ENCODE data around the gene HIRA. TPM values are rescaled to one million over a fixed set of nuclear protein-coding genes. Genes with fewer than 3 reads are reported as not detected.

HIRA gene
- total RNA-seq, 1 experiment from 2014 or later, result 23.8 TPM

GRCh38 chr22:19434829-19435580 lies 3.5 kb upstream of the HIRA start:
- no peaks in the 10 kb centered on the region for H3K9me3 ChIP-seq (ENCODE audit: control insufficient read depth, insufficient read depth, low read depth, low read length)
- BruUV-seq (replicated peaks), result no TSS peak
- DNase-seq (ENCODE audit: low read depth, low spot score) (no peak), ATAC-seq (no peak)
- H3K36me3 ChIP-seq (ENCODE audit: control insufficient read depth, insufficient read depth, low read length), result peaks cover 4% of the 10 kb centered on the region; the same call in 1 of the 2 replicates
- in situ Hi-C loops (cut with HindIII; ENCODE audit: low pct_unique_long_range_greater_than_20kb, low sequenced_read_pairs) (no loop called here), intact Hi-C loops (cut with micrococcal nuclease; ENCODE audit: unreplicated experiment) (no loop called here)
- no peak overlapping the region for H3K27ac ChIP-seq (ENCODE audit: low read length)
- CTCF ChIA-PET, result no interaction called here
- H3K27me3 ChIP-seq (ENCODE audit: control insufficient read depth, insufficient read depth, low read length), result no peaks in the 10 kb centered on the region
- POLR2A ChIA-PET, result no interaction called here
- TF ChIP-seq CTCF (IDR thresholded peaks at IDR 0.05) (no peak), REST (IDR thresholded peaks at IDR 0.05; ENCODE audit: insufficient read depth in 1 of 2, low read depth in 2 of 2, low read length in 1 of 2) (no peak), POLR2AphosphoS5 (IDR thresholded peaks at IDR 0.05; ENCODE audit: low read depth, low read length) (no peak), TCF7L2 (IDR thresholded peaks at IDR 0.05; ENCODE audit: low read depth, low read length) (no peak), SIN3A (IDR thresholded peaks at IDR 0.05; ENCODE audit: borderline replicate concordance, insufficient read depth, low read depth, low read length) (no peak)
- peaks cover 1% of the 10 kb centered on the region; the same call in 1 of the 2 replicates for H3K4me1 ChIP-seq (ENCODE audit: control insufficient read depth, insufficient read depth, low read length)
- no peak overlapping the region for H3K4me3 ChIP-seq (ENCODE audit: low read depth in 2 of 2, low read length in 2 of 2)

- TF ChIP-seq POLR2AphosphoS5 (IDR thresholded peaks at IDR 0.05; ENCODE audit: low read depth, low read length) (no peak), REST (IDR thresholded peaks at IDR 0.05; ENCODE audit: insufficient read depth in 1 of 2, low read depth in 2 of 2, low read length in 1 of 2) (no peak), CTCF (IDR thresholded peaks at IDR 0.05) (no peak), TCF7L2 (IDR thresholded peaks at IDR 0.05; ENCODE audit: low read depth, low read length) (no peak), SIN3A (IDR thresholded peaks at IDR 0.05; ENCODE audit: borderline replicate concordance, insufficient read depth, low read depth, low read length) (no peak)
- ATAC-seq (no peak), DNase-seq (ENCODE audit: low read depth, low spot score) (no peak)
- no peak overlapping the region for H3K4me3 ChIP-seq (ENCODE audit: low read depth in 2 of 2, low read length in 2 of 2)
- H3K27ac ChIP-seq (ENCODE audit: low read length), result no peak overlapping the region
- intact Hi-C loops (cut with micrococcal nuclease; ENCODE audit: unreplicated experiment), result no loop called here
- ChIA-PET CTCF (interaction anchor here (0.6 kb wide), 1 partner anchor 255 kb away, joined by 3 read pairs; no protein-coding TSS in a partner anchor), POLR2A (no interaction called here)
- in situ Hi-C loops (cut with HindIII; ENCODE audit: low pct_unique_long_range_greater_than_20kb, low sequenced_read_pairs), result no loop called here
- H3K9me3 ChIP-seq (ENCODE audit: control insufficient read depth, insufficient read depth, low read depth, low read length), result no peaks in the 10 kb centered on the region
- BruUV-seq (replicated peaks), result no TSS peak
- H3K27me3 ChIP-seq (ENCODE audit: control insufficient read depth, insufficient read depth, low read length), result no peaks in the 10 kb centered on the region
- peaks cover 4% of the 10 kb centered on the region; the same call in 1 of the 2 replicates for H3K36me3 ChIP-seq (ENCODE audit: control insufficient read depth, insufficient read depth, low read length)
- H3K4me1 ChIP-seq (ENCODE audit: control insufficient read depth, insufficient read depth, low read length), result peaks cover 6% of the 10 kb centered on the region; the same call in 1 of the 2 replicates
These were observed 2.9 kb upstream of the HIRA start for GRCh38 chr22:19434401-19434800.
